ENCODE results near the gene TESMIN. TPM values are rescaled to one million over a fixed set of nuclear protein-coding genes. Genes with fewer than 3 reads are reported as not detected.
A peak's percentile ranks its signal among the peaks of the same experiment; 100 is the strongest.

Gene TESMIN
- total RNA-seq, 1 donor from 2014 or later, result 1.1 TPM

DNA sequence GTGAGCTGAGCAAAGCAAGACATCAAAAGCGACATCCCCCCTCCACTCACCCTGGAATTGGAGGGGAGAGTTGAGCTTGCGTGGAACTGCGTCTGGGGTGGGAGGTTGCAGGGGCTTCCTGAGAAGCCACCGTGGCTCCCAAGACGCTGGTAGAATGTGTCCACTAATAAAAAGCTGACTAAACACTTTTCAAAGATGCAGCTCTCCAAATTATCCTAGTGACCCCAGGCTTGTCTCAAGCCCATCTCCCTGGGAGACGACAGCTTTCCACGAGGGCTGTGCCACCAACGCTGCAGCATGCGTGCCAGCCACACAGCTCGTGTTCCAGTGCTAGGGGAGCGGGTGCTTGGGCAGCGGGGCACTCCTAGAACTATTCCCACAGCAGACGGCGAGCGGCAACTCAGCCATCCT is 73.3 kb downstream of the TESMIN start:
- H3K36me3 ChIP-seq (ENCODE audit: insufficient read depth, low read length), result no peaks in the 10 kb centered on the region
- no peak for TF ChIP-seq EZH2 (IDR thresholded peaks at IDR 0.05; ENCODE audit: insufficient read depth, low read length)
- TF ChIP-seq, protein P1, sequence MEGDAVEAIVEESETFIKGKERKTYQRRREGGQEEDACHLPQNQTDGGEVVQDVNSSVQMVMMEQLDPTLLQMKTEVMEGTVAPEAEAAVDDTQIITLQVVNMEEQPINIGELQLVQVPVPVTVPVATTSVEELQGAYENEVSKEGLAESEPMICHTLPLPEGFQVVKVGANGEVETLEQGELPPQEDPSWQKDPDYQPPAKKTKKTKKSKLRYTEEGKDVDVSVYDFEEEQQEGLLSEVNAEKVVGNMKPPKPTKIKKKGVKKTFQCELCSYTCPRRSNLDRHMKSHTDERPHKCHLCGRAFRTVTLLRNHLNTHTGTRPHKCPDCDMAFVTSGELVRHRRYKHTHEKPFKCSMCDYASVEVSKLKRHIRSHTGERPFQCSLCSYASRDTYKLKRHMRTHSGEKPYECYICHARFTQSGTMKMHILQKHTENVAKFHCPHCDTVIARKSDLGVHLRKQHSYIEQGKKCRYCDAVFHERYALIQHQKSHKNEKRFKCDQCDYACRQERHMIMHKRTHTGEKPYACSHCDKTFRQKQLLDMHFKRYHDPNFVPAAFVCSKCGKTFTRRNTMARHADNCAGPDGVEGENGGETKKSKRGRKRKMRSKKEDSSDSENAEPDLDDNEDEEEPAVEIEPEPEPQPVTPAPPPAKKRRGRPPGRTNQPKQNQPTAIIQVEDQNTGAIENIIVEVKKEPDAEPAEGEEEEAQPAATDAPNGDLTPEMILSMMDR (IDR thresholded peaks at IDR 0.05; ENCODE audit: insufficient read depth, low read depth, low read length), result no peak
- Mint-ChIP-seq H3K9me3 (ENCODE audit: unreplicated experiment) (peaks cover 3% of the 10 kb centered on the region), H3K4me1 (ENCODE audit: low read depth, unreplicated experiment) (peaks cover 9% of the 10 kb centered on the region), H3K36me3 (ENCODE audit: low read depth, unreplicated experiment) (peaks cover 2% of the 10 kb centered on the region), H3K27ac (ENCODE audit: unreplicated experiment) (no peak overlapping the region), H3K27me3 (ENCODE audit: low read depth, unreplicated experiment) (peaks cover 5% of the 10 kb centered on the region), H3K4me3 (ENCODE audit: unreplicated experiment) (no peak overlapping the region)
- H3K4me1 ChIP-seq (ENCODE audit: insufficient read depth, low read length), result no peaks in the 10 kb centered on the region
- no peak overlapping the region for H2AFZ ChIP-seq (ENCODE audit: low read depth, low read length)
- no peaks in the 10 kb centered on the region for H4K20me1 ChIP-seq (ENCODE audit: insufficient read depth, low read length)
- FAIRE-seq (no peak), DNase-seq (ENCODE audit: low read depth) (no peak)
- no peak overlapping the region for H3K9ac ChIP-seq (ENCODE audit: low read length)
- no peak overlapping the region for H3K27ac ChIP-seq (ENCODE audit: low read depth, low read length)
- H3K27me3 ChIP-seq (ENCODE audit: insufficient read depth, low read length), result peaks cover 4% of the 10 kb centered on the region
- H3K4me3 ChIP-seq (ENCODE audit: insufficient read depth, low read depth, low read length), result no peak overlapping the region
- peak overlapping the region; percentile 36 for H3K4me2 ChIP-seq (ENCODE audit: low read length)
- H3K79me2 ChIP-seq (ENCODE audit: insufficient read depth, low read length), result no peaks in the 10 kb centered on the region
- peaks cover 4% of the 10 kb centered on the region for H3K9me3 ChIP-seq (ENCODE audit: insufficient read depth, low read depth, low read length)

DNA sequence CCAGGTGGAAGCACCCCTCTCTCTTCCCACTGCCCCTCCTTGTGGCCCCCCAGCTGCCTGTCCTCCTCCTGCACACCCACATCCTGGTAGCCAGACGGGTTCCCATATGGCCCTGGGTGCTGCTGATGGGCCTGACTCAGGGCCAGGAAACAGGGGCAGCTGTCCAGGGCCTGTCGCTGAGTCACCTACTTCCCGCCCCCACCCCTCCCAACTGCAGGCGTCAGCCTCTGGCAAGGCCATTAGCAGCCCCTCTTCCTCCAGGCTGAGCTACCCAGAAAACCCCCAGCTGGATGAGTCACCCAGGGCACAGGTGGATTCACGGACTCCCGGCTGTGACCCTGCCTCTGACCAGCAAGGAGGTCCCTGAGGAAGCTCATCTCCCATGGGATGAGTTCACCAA is 73.9 kb downstream of the TESMIN start:
- Mint-ChIP-seq H3K36me3 (ENCODE audit: low read depth, unreplicated experiment) (peaks cover 6% of the 10 kb centered on the region), H3K27me3 (ENCODE audit: low read depth, unreplicated experiment) (peaks cover 6% of the 10 kb centered on the region), H3K27ac (ENCODE audit: unreplicated experiment) (no peak overlapping the region), H3K4me1 (ENCODE audit: low read depth, unreplicated experiment) (peaks cover 4% of the 10 kb centered on the region), H3K4me3 (ENCODE audit: unreplicated experiment) (no peak overlapping the region), H3K9me3 (ENCODE audit: unreplicated experiment) (peaks cover 3% of the 10 kb centered on the region)
- Histone ChIP-seq H2AFZ (ENCODE audit: low read depth, low read length) (no peak overlapping the region), H3K4me1 (ENCODE audit: insufficient read depth, low read length) (no peaks in the 10 kb centered on the region), H3K79me2 (ENCODE audit: insufficient read depth, low read length) (no peaks in the 10 kb centered on the region), H3K27ac (ENCODE audit: low read depth, low read length) (no peak overlapping the region), H3K9ac (ENCODE audit: low read length) (no peak overlapping the region), H3K27me3 (ENCODE audit: insufficient read depth, low read length) (peaks cover 4% of the 10 kb centered on the region), H3K4me2 (ENCODE audit: low read length) (peak overlapping the region; percentile 36), H3K9me3 (ENCODE audit: insufficient read depth, low read depth, low read length) (peaks cover 4% of the 10 kb centered on the region), H3K4me3 (ENCODE audit: insufficient read depth, low read depth, low read length) (no peak overlapping the region), H4K20me1 (ENCODE audit: insufficient read depth, low read length) (no peaks in the 10 kb centered on the region), H3K36me3 (ENCODE audit: insufficient read depth, low read length) (no peaks in the 10 kb centered on the region)
- no peak for FAIRE-seq
- DNase-seq (ENCODE audit: low read depth), result peak; percentile 86
- TF ChIP-seq, protein P1 (IDR thresholded peaks at IDR 0.05; ENCODE audit: insufficient read depth, low read depth, low read length), result no peak
- TF ChIP-seq EZH2 (IDR thresholded peaks at IDR 0.05; ENCODE audit: insufficient read depth, low read length), result no peak

DNA sequence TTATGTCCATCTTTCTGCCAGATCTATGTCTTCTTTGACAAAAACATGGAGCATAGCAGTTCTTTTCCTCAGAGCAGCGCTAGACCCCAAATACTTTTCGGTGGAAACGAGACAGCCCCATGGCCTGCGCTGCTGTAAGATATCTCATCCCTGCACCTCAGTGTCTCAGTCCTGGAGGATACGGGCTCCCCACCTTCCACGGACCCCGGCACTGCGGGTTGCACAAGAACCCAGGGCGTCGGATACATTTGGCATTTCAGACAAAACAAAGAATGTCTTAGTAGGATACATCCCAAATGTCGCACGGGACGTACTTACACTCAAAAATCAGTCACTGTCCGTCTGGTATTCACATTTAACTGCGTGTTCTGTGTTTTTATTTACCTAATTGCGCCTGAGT is 76.9 kb downstream of the TESMIN start:
- FAIRE-seq (no peak), DNase-seq (ENCODE audit: low read depth) (no peak)
- TF ChIP-seq, protein P1 (IDR thresholded peaks at IDR 0.05; ENCODE audit: insufficient read depth, low read depth, low read length), result no peak
- TF ChIP-seq EZH2 (IDR thresholded peaks at IDR 0.05; ENCODE audit: insufficient read depth, low read length), result no peak
- no peaks in the 10 kb centered on the region for H4K20me1 ChIP-seq (ENCODE audit: insufficient read depth, low read length)
- H3K9me3 Mint-ChIP-seq (ENCODE audit: unreplicated experiment), result peaks cover 7% of the 10 kb centered on the region
- H2AFZ ChIP-seq (ENCODE audit: low read depth, low read length), result no peak overlapping the region
- H3K4me1 ChIP-seq (ENCODE audit: insufficient read depth, low read length), result no peaks in the 10 kb centered on the region
- H3K4me2 ChIP-seq (ENCODE audit: low read length), result no peak overlapping the region
- H3K4me1 Mint-ChIP-seq (ENCODE audit: low read depth, unreplicated experiment), result peaks cover 1% of the 10 kb centered on the region
- no peaks in the 10 kb centered on the region for H3K79me2 ChIP-seq (ENCODE audit: insufficient read depth, low read length)
- H3K4me3 ChIP-seq (ENCODE audit: insufficient read depth, low read depth, low read length), result no peak overlapping the region
- no peak overlapping the region for H3K27ac Mint-ChIP-seq (ENCODE audit: unreplicated experiment)
- H3K36me3 Mint-ChIP-seq (ENCODE audit: low read depth, unreplicated experiment), result peaks cover 6% of the 10 kb centered on the region
- no peak overlapping the region for H3K27ac ChIP-seq (ENCODE audit: low read depth, low read length)
- H3K27me3 ChIP-seq (ENCODE audit: insufficient read depth, low read length), result peaks cover 4% of the 10 kb centered on the region
- H3K9me3 ChIP-seq (ENCODE audit: insufficient read depth, low read depth, low read length), result peaks cover 4% of the 10 kb centered on the region
- H3K27me3 Mint-ChIP-seq (ENCODE audit: low read depth, unreplicated experiment), result peaks cover 15% of the 10 kb centered on the region
- no peak overlapping the region for H3K9ac ChIP-seq (ENCODE audit: low read length)
- no peaks in the 10 kb centered on the region for H3K36me3 ChIP-seq (ENCODE audit: insufficient read depth, low read length)
- H3K4me3 Mint-ChIP-seq (ENCODE audit: unreplicated experiment), result no peak overlapping the region
